Measurements from ENCODE around the gene SCFD2.
"Not testable (repeated sequence)": the region's sequence is repeated elsewhere in the genome, so short reads cannot be mapped to it uniquely, and the experiment has no call there.

Gene SCFD2

GRCh38 chr4:53050361-53050774 lies 315.5 kb downstream of the SCFD2 start:
- no peak for DNase-seq (ENCODE audit: low spot score)

GRCh38 chr4:53049528-53049927 lies 316.3 kb downstream of the SCFD2 start:
- DNase-seq (ENCODE audit: low spot score) = no peak

- DNase-seq (ENCODE audit: low spot score) = no peak
These were observed 321.3 kb downstream of the SCFD2 start for GRCh38 chr4:53044651-53044960.

DNA sequence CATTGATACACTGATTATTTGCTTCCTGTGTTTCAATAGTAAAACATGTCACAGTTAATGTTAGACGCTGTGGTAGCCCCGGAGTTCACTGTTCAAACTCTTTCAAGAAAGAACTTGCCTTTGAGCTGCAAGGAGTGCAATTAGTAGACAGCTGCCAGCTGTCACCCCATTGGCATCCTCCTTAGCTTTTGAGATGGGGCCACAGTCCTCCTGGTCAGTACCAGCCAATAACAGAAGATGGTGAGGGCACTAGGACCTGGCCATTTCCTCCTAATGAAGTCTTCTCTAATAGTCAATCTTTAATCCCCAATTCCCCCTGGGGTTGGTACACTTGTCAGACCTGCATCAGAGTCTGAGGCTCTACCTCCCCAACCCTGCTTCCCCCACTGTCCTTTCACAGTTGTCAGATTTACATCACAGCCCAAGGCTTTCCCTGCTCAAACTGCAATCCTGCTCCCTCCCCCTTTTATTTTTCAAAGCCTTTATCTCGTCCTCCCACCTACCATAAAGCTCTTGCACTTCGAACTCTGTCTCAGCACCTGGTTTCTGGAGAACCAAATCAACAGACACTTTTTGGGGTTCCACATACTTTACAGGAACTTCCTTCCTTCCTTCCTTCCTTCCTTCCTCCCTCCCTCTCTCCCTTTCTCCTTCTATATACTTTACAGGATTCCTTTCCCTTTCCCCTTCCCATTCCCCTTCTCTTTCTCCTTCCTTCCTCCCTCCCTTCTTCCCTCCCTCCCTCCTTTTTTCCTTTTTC lies 321.8 kb downstream of the SCFD2 start:
- DNase-seq (ENCODE audit: low spot score) = no peak

DNA sequence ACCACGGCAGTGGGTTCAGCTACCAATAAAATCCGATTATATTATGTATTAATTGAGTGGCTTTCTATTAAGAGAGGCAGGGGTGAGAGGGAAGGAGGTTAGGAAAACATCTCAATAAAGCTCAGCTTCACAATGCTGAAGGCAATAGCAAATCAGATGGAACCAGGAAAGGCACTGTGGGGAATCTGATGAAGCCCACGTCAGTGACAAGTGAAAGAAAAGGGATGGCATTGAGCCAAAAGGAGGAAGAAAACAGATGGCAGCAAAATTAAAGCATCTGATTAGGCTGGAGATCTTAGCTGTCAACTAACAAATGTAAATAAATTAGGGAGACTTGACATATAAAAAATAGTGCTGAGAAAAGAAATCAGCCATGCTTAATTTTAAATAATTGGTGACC lies 322.8 kb downstream of the SCFD2 start:
- DNase-seq (ENCODE audit: low spot score) = no peak

- no peak for DNase-seq (ENCODE audit: low spot score)
These were observed 325.0 kb downstream of the SCFD2 start for GRCh38 chr4:53040851-53041250.

GRCh38 chr4:53040459-53040815 lies 325.4 kb downstream of the SCFD2 start:
- DNase-seq (ENCODE audit: low spot score) = no peak

DNA sequence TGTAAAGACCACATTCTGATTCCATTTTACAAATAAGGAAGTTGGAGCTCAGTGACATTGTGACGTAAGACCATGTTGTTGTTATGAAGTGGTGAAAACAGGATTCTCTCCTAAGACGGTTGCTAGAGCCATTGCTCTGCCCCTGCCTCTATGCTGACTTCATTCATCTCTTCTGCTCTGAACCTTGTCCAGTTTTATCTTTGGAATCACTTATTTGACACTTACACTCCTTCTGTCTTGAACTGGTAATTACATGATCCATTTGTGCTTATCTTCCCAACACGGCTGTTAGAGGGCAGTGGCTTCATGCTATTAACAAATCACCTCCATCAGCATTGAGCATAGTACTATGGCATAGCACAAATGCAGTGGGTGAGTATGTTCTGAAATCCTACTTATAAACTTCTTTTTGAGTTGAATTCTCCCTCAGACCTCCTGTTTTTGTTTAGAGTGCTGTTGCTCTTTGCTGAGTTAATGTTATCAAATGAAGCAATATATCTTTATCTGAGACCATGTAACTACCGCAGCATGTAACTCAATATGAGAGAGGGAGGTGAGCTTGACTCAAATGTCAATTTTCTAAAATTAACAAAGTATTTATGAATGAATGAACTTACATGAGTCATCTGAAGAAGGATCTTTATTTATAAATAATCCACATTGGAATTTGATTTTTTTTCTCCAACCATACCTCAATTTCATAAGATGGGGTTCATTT lies 326.0 kb downstream of the SCFD2 start:
- no peak for DNase-seq (ENCODE audit: low spot score)

- DNase-seq (ENCODE audit: low spot score) = no peak
These were observed 328.0 kb downstream of the SCFD2 start for GRCh38 chr4:53037892-53038291.

- DNase-seq (ENCODE audit: low spot score) = not testable (repeated sequence)
These were observed 333.0 kb downstream of the SCFD2 start for GRCh38 chr4:53032908-53033307.

DNA sequence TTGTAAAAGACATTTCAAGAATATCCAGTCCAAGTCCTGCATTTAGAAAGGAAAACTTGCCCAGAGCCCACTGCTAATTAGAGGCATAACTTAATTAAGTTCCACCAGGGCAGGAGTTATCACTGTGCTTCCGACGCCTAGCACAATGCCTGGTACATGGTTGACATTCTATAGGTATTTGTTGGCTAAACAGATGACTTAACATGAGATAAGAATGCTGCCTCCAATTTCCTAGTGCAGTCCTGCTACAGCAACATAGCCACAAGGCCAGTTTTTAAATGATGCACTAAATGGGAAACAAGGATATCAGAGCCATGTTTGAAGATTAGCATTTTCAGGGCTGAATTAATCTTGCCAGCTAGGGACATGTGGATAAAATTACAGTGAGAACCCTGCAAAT lies 339.6 kb downstream of the SCFD2 start:
- no peak for DNase-seq (ENCODE audit: low spot score)

- no peak for DNase-seq (ENCODE audit: low spot score)
These were observed 342.1 kb downstream of the SCFD2 start for GRCh38 chr4:53023677-53024299.

- DNase-seq (ENCODE audit: low spot score) = no peak
These were observed 343.3 kb downstream of the SCFD2 start for GRCh38 chr4:53022513-53023100.

DNA sequence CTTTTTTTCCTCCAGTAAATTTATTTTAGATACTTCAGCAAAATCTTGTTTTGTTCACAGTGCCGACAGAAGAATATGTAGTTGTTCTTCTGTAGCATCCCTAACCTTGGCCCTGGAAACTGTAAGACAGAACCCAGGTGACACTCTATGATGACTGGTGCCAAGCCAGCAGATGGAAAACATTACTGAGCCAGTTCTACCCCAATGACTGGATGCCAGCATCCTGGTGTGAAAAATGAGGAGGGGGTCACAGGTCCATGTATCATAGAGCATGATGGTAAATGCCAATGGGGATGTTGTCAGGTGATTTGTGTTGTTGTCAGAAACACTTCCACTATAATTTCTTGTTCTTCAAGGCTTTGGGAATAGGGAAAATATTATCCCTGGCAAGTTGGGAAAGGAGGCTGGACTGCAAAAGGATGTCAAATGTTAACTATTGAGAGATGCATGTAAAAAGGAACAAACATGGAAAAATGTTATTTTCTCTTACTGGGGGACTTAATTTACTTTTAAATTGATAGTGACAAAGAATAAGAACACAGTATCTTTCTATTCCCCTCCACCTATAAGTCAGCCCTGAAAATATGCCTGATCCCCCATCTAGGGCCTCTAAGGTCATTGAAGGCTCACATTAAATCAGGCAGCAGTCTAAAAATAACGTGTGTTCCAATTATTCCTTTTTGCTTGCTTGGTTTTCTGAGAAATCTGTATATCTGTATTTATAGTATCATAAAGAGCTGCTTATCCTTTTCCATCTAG lies 343.9 kb downstream of the SCFD2 start:
- DNase-seq (ENCODE audit: low spot score) = no peak

DNA sequence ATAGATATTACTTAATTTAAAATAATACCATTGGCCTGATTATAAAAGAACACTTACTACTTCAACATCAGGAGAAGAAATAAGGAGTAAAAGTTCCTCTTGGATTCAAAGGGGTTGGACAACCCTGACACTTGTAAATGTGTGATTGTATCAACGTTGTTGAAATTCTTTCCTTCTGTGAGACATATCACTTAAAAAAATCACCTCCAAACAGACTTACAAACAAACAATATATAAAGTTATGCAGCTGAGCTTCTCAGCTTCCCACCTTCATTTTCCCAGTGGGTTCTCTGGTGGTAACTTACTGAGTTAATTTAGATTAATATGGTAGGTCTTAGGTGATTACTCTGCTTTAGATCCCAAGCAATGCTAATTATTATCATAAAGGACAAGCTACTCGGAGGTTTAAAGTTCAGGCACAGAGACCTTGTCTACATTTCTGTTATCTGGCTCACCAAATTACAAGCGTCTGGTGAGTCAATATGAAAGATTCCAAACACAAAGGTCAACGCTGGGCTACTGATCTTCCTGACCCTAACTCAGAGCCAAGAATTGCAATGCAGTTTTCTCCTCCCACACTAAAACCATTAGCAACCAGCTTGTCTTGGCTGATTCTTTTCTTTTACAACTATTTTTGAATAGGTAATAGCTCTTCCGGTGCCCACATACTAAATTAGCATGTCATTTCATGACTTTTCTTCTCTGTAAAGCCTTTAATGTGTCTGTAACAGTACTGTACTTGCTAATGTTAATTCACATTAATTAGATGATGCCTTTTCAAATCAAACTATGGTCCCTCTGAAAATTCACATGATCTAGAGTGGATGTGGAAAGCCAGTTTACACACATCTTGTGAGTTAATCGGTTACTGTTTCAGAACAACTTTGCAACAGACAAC lies 346.1 kb downstream of the SCFD2 start:
- DNase-seq (ENCODE audit: low spot score) = no peak

DNA sequence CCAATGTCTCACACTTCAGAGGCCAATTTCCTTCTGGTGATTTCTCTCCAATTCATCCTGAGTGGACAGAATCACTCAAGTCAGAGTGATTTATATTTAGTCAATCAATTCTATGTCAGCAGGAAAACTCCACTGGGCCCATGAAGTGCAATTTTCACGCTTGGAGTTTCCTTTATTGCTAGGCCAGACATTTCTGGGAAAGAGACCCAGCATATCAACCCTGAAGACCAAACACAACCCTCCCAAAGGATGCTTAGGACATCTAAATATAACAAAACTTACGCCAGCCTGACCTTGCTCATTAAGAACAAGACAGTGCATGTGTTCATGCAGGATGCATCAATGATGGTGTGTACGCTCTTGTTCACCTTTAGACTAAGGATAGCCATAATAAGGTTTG lies 347.4 kb downstream of the SCFD2 start:
- no peak for DNase-seq (ENCODE audit: low spot score)

GRCh38 chr4:53016099-53016820 lies 349.6 kb downstream of the SCFD2 start:
- no peak for DNase-seq (ENCODE audit: low spot score)

- no peak for DNase-seq (ENCODE audit: low spot score)
These were observed 350.2 kb downstream of the SCFD2 start for GRCh38 chr4:53015681-53016080.

DNA sequence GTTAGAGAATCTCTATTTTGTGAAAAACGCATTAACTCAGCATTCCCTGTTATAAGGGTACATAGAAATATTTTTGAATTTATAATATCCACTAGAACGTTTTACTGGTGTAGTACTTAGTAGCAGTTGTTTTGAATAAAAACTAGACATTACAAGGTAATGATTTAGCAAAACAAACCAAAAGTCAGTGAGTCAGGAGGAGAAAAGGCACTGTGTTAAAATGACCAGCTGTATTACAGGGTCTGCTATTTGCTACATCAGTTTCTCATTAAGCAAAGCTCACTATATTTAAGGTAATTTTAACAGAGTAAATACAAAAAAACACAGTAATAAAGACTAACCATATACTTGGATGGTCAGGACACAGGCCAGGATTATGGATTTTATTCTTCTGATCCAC lies 351.0 kb downstream of the SCFD2 start:
- DNase-seq (ENCODE audit: low spot score) = no peak
